M059J (cell line): ENCODE results near the gene ICAM2. TPM values are rescaled to one million over a fixed set of nuclear protein-coding genes. Genes with fewer than 3 reads are reported as not detected.
"Not testable (repeated sequence)": the region's sequence is repeated elsewhere in the genome, so short reads cannot be mapped to it uniquely, and the experiment has no call there.

ENCODE experiments used
- DNase-seq: peaks from one replicate; pipeline ENCODE4 v3.0.0-alpha.2; 2012; ENCODE audit warnings: low read depth
- total RNA-seq: library from RNA; depleted of rRNA; stranded (reverse); fragments of >200 nt; shearing (Covaris generic); gene quantifications from 2 replicates; pipeline ENCODE4 v1.2.3, GENCODE V29; 2014

ICAM2 gene
- total RNA-seq, 1 experiment from 2014 or later = 0.84 TPM

- peak; percentile 44 for DNase-seq
Measured at GRCh38 chr17:64009571-64010402, 10.6 kb downstream of the ICAM2 start.

- no peak for DNase-seq
Measured at GRCh38 chr17:64008830-64009229, 11.6 kb downstream of the ICAM2 start.

GRCh38 chr17:64008346-64008745, 12.1 kb downstream of the ICAM2 start:
- no peak for DNase-seq

GRCh38 chr17:64007838-64008282, 12.6 kb downstream of the ICAM2 start:
- no peak for DNase-seq

GRCh38 chr17:64007089-64007837, 13.2 kb downstream of the ICAM2 start:
- not testable (repeated sequence) for DNase-seq

GRCh38 chr17:64006361-64007088, 13.9 kb downstream of the ICAM2 start:
- DNase-seq = no peak

GRCh38 chr17:64005734-64006167, 14.7 kb downstream of the ICAM2 start:
- DNase-seq = peak; percentile 53

GRCh38 chr17:64004903-64005733, 15.3 kb downstream of the ICAM2 start:
- DNase-seq = no peak

- DNase-seq = no peak
Measured at GRCh38 chr17:64004218-64004770, 16.1 kb downstream of the ICAM2 start.

- DNase-seq = no peak
Measured at GRCh38 chr17:64003526-64004121, 16.8 kb downstream of the ICAM2 start.

- DNase-seq = no peak
Measured at GRCh38 chr17:64002658-64003525, 17.5 kb downstream of the ICAM2 start.

GRCh38 chr17:64001763-64002529, 18.5 kb downstream of the ICAM2 start:
- no peak for DNase-seq

- DNase-seq = no peak
Measured at GRCh38 chr17:64001091-64001579, 19.3 kb downstream of the ICAM2 start.

- no peak for DNase-seq
Measured at GRCh38 chr17:63999680-64000531, 20.5 kb downstream of the ICAM2 start.

- no peak for DNase-seq
Measured at GRCh38 chr17:63998721-63999679, 21.4 kb downstream of the ICAM2 start.

GRCh38 chr17:63998050-63998720, 22.2 kb downstream of the ICAM2 start, which contains the start of gene PRR29:
PRR29 (plus strand) TSS chr17:63998351; CDS start chr17:63998365, 14 bp downstream.
- peak; percentile 66 for DNase-seq
